ENCODE data around the gene ELAVL3.

DNA sequence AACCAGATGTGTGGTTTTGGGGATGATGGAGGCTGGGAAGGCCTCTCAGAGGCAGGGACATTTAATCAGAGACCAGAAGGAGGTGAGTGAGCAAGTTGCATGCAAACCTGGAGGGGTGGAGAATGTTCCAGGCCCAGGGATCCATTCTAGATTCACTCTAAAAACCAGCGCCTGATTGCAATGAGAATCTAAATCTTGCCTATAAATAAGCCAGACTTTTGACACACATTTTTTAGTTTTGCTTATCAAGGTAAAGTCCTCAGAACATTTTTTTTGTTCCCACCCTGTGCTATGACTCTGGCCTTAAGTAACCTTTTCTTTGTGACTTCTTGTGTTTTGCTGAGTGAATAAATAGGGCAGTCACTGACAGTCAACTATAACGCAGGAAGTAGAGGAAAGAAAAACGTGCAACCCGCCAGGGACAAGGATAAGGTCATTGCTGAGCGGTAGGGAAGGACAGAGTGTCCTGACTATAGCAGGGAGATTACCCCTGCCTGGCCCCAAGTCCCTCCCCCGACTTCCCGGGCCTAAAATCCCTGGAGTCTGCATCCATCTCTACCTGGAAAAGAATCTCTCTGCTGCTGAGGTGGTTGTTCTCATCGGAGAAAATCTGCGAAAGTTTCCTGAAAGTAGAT lies 76.1 kb downstream of the ELAVL3 start:
- TF ChIP-seq, protein P1, sequence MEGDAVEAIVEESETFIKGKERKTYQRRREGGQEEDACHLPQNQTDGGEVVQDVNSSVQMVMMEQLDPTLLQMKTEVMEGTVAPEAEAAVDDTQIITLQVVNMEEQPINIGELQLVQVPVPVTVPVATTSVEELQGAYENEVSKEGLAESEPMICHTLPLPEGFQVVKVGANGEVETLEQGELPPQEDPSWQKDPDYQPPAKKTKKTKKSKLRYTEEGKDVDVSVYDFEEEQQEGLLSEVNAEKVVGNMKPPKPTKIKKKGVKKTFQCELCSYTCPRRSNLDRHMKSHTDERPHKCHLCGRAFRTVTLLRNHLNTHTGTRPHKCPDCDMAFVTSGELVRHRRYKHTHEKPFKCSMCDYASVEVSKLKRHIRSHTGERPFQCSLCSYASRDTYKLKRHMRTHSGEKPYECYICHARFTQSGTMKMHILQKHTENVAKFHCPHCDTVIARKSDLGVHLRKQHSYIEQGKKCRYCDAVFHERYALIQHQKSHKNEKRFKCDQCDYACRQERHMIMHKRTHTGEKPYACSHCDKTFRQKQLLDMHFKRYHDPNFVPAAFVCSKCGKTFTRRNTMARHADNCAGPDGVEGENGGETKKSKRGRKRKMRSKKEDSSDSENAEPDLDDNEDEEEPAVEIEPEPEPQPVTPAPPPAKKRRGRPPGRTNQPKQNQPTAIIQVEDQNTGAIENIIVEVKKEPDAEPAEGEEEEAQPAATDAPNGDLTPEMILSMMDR (IDR thresholded peaks at IDR 0.05), result no peak
- TF ChIP-seq POLR2A (IDR thresholded peaks at IDR 0.05), result no peak
